GM12891 (cell line): ENCODE data around the gene ALKBH5.

Experiments used
- POLR2A ChIP-seq: IDR thresholded peaks from 2 replicates; pipeline ENCODE4 v1.6.1; 2011; ENCODE audit warnings: low read depth, low read length, control low read depth
- POLR2AphosphoS5 ChIP-seq: IDR thresholded peaks from 2 replicates; pipeline ENCODE4 v1.6.1; 2011; ENCODE audit warnings: low read depth, low read length, control low read depth

DNA sequence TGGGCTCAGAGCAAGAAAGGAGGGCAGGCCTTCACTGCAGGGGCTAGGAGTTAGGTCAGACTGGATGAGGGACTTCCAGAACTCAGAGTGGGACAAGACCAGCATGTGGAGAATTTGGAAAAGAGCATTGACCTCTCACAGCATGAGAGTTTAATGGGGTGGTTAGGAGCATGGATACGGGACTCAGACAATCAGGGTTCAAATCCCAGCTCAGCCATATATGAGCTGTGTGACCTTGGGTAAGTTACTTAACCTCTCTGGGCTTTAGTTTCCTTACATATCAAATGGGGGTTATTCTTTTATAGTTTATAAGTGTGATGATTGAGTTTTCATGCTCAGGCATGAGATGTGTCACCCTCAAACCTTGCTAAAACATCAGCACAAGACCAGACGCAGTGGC lies 37.4 kb upstream of the ALKBH5 start:
- no peak for TF ChIP-seq POLR2AphosphoS5
- TF ChIP-seq POLR2A = no peak
